ENCODE data around the gene ETS1.

- TF ChIP-seq POLR2AphosphoS5 (IDR thresholded peaks at IDR 0.05; ENCODE audit: borderline replicate concordance, low read depth, low read length), result no peak
- no peak for TF ChIP-seq EZH2 (IDR thresholded peaks at IDR 0.05)
Measured at GRCh38 chr11:128551058-128551457, 36.3 kb downstream of the ETS1 start.

Data from SK-N-MC (cell line).